GM19324 (cell line): ENCODE results near the gene TAOK3.
"Not testable (repeated sequence)": the region's sequence is repeated elsewhere in the genome, so short reads cannot be mapped to it uniquely, and the experiment has no call there.

Experiments used
- ATAC-seq: cut with Tn5 transposase; IDR thresholded peaks from one replicate; pipeline ENCODE4 v1.9.1; 2021; ENCODE audit warnings: mild to moderate bottlenecking, moderate library complexity; ENCODE audit not compliant: unreplicated experiment, low FRiP score

Gene TAOK3

GRCh38 chr12:118374126-118374725, 1.5 kb upstream of the TAOK3 start:
- ATAC-seq = no peak

GRCh38 chr12:118373616-118374015, 909 bp upstream of the TAOK3 start:
- no peak for ATAC-seq

- no peak for ATAC-seq
Measured at GRCh38 chr12:118371321-118372282, 1.1 kb downstream of the TAOK3 start.

GRCh38 chr12:118370601-118371000, 2.1 kb downstream of the TAOK3 start:
- ATAC-seq = no peak

GRCh38 chr12:118368821-118369220, 3.9 kb downstream of the TAOK3 start:
- ATAC-seq = no peak

GRCh38 chr12:118361889-118362288, 10.8 kb downstream of the TAOK3 start:
- ATAC-seq = no peak

GRCh38 chr12:118361092-118361404, 11.7 kb downstream of the TAOK3 start:
- ATAC-seq = no peak

GRCh38 chr12:118359541-118359915, 13.2 kb downstream of the TAOK3 start:
- no peak for ATAC-seq

- no peak for ATAC-seq
Measured at GRCh38 chr12:118358612-118359540, 13.8 kb downstream of the TAOK3 start.

GRCh38 chr12:118358008-118358359, 14.7 kb downstream of the TAOK3 start:
- no peak for ATAC-seq

- ATAC-seq = peak; percentile 62
Measured at GRCh38 chr12:118357257-118358007, 15.3 kb downstream of the TAOK3 start.

GRCh38 chr12:118356809-118357256, 15.9 kb downstream of the TAOK3 start:
- no peak for ATAC-seq

GRCh38 chr12:118355843-118356242, 16.9 kb downstream of the TAOK3 start:
- no peak for ATAC-seq

- no peak for ATAC-seq
Measured at GRCh38 chr12:118354903-118355302, 17.8 kb downstream of the TAOK3 start.

- not testable (repeated sequence) for ATAC-seq
Measured at GRCh38 chr12:118354503-118354902, 18.2 kb downstream of the TAOK3 start.

GRCh38 chr12:118353721-118354120, 19.0 kb downstream of the TAOK3 start:
- no peak for ATAC-seq

- no peak for ATAC-seq
Measured at GRCh38 chr12:118350908-118351559, 21.7 kb downstream of the TAOK3 start.

- ATAC-seq = no peak
Measured at GRCh38 chr12:118347916-118348315, 24.8 kb downstream of the TAOK3 start.

GRCh38 chr12:118346895-118347294, 25.8 kb downstream of the TAOK3 start:
- ATAC-seq = peak; percentile 52

GRCh38 chr12:118345355-118345754, 27.4 kb downstream of the TAOK3 start:
- no peak for ATAC-seq
